H1 (cell line): ENCODE data around the gene BRD7. TPM values are rescaled to one million over a fixed set of nuclear protein-coding genes. Genes with fewer than 3 reads are reported as not detected.

Source experiments
- CTCF ChIA-PET: fragments of 300-600 bp; sonication (Branson Sonifier 250); formaldehyde crosslinking; loops from one replicate; lab custom pipeline; 2021; ENCODE audit not compliant: partially characterized antibody; lab: Charles Lee
- POLR2A ChIA-PET: fragments of 300-600 bp; sonication (Branson Sonifier 250); formaldehyde crosslinking; loops from one replicate; lab custom pipeline; 2021; ENCODE audit warnings: inconsistent platforms; ENCODE audit not compliant: partially characterized antibody; lab: Charles Lee
- DNase-seq, 2 experiments: peaks; one replicate each; pipeline versions ENCODE4 v3.0.0 to v3.0.0-alpha.2; 2010 to 2022; ENCODE audit warnings: low spot score in 2 of 2, low read depth in 1 of 2, mixed read lengths in 1 of 2
- FAIRE-seq: peaks from 2 replicates; lab custom pipeline; 2011; peaks lifted over from hg19 to GRCh38; lab: Jason Lieb, UNC
- H2AFZ ChIP-seq: 2 replicates; pipeline ENCODE4 v1.8.1; 2012; ENCODE audit warnings: low read length, inconsistent platforms
- H2AK5ac ChIP-seq: 2 replicates; pipeline ENCODE4 v1.6.1; 2013; ENCODE audit warnings: low read depth, low read length
- H2BK120ac ChIP-seq: replicated peaks from 2 replicates; pipeline ENCODE3; 2013; ENCODE audit warnings: low read depth, low read length, inconsistent platforms
- H2BK12ac ChIP-seq: 2 replicates; pipeline ENCODE4 v1.6.1; 2013; ENCODE audit warnings: low read depth, low read length
- H2BK15ac ChIP-seq: 2 replicates; pipeline ENCODE4 v1.6.1; 2013; ENCODE audit warnings: low read length
- H2BK20ac ChIP-seq: 2 replicates; pipeline ENCODE4 v1.6.1; 2013; ENCODE audit warnings: low read length
- H2BK5ac ChIP-seq: 2 replicates; pipeline ENCODE4 v1.6.1; 2013; ENCODE audit warnings: low read depth, low read length
- H3K14ac ChIP-seq: 2 replicates; pipeline ENCODE4 v1.6.1; 2013; ENCODE audit warnings: inconsistent platforms; ENCODE audit not compliant: insufficient read length
- H3K18ac ChIP-seq: 2 replicates; pipeline ENCODE4 v1.6.1; 2013; ENCODE audit warnings: low read length; ENCODE audit errors: extremely low read depth
- H3K23ac ChIP-seq: 2 replicates; pipeline ENCODE4 v1.6.1; 2013; ENCODE audit warnings: inconsistent platforms; ENCODE audit not compliant: insufficient read length
- H3K23me2 ChIP-seq: 2 replicates; pipeline ENCODE4 v1.6.1; 2013; ENCODE audit warnings: low read depth, low read length
- H3K27ac ChIP-seq: 2 replicates; pipeline ENCODE4 v1.6.1; 2011; ENCODE audit warnings: low read depth, low read length, inconsistent platforms
- H3K27me3 ChIP-seq, 4 experiments: replicated peaks in 1 of 4; 1 replicate in 1 of 4; 2 replicates in 3 of 4; pipeline versions ENCODE4 v1.6.1 to v1.8.1; 2011 to 2013; ENCODE audit warnings: low read length in 3 of 4, mild to moderate bottlenecking in 3 of 4, inconsistent platforms in 2 of 4, mixed read lengths in 2 of 4, moderate library complexity in 1 of 4; ENCODE audit not compliant: control insufficient read depth in 3 of 4, insufficient read depth in 3 of 4; ENCODE audit errors: extremely low read depth in 1 of 4
- H3K36me3 ChIP-seq, 4 experiments: 2 replicates each; pipeline versions ENCODE4 v1.6.1 to v1.8.1; 2011 to 2013; ENCODE audit warnings: mild to moderate bottlenecking in 4 of 4, low read length in 3 of 4, moderate library complexity in 2 of 4, control low read depth in 1 of 4, inconsistent platforms in 1 of 4; ENCODE audit not compliant: insufficient read depth in 4 of 4, control insufficient read depth in 2 of 4
- H3K4ac ChIP-seq: replicated peaks from 2 replicates; pipeline ENCODE3; 2013; ENCODE audit warnings: low read length, low read depth, mixed read lengths, inconsistent platforms; ENCODE audit not compliant: insufficient read length
- H3K4me1 ChIP-seq, 4 experiments: replicated peaks in 1 of 4; 1 replicate in 1 of 4; 2 replicates in 3 of 4; pipeline versions ENCODE4 v1.6.1 to v1.8.1; 2011 to 2013; ENCODE audit warnings: low read length in 3 of 4, inconsistent platforms in 2 of 4, mixed read lengths in 1 of 4; ENCODE audit not compliant: insufficient read depth in 4 of 4, control insufficient read depth in 3 of 4
- H3K4me2 ChIP-seq, 2 experiments: 2 replicates each; pipeline versions ENCODE4 v1.6.1 to v1.8.1; 2011 to 2013; ENCODE audit warnings: low read depth in 2 of 2, low read length in 2 of 2, control low read depth in 1 of 2, inconsistent platforms in 1 of 2, mild to moderate bottlenecking in 1 of 2; ENCODE audit not compliant: insufficient read depth in 1 of 2
- H3K4me3 ChIP-seq, 4 experiments: fragments of 200-600, 300-600 bp in 1 of 4; sonication (generic), shearing (Covaris generic), sonication (Bioruptor Twin) in 1 of 4; 2 replicates each; pipeline versions ENCODE4 v1.5.1 to v1.8.1; 2011 to 2016; ENCODE audit warnings: low read length in 4 of 4, low read depth in 3 of 4, control low read depth in 2 of 4, inconsistent platforms in 2 of 4, mild to moderate bottlenecking in 2 of 4, mixed read lengths in 1 of 4, moderate library complexity in 1 of 4; ENCODE audit not compliant: insufficient read depth in 2 of 4; ENCODE audit errors: extremely low read depth in 1 of 4
- H3K56ac ChIP-seq: replicated peaks from 2 replicates; pipeline ENCODE3; 2013; ENCODE audit warnings: low read depth, mild to moderate bottlenecking, mixed read lengths, low read length, inconsistent platforms; ENCODE audit not compliant: insufficient read length
- H3K79me1 ChIP-seq: 2 replicates; pipeline ENCODE4 v1.6.1; 2013; ENCODE audit warnings: low read depth, low read length, control low read depth
- H3K79me2 ChIP-seq, 2 experiments: 2 replicates each; pipeline versions ENCODE4 v1.6.1 to v1.8.1; 2012 to 2013; ENCODE audit warnings: low read length in 2 of 2, mild to moderate bottlenecking in 2 of 2, inconsistent platforms in 1 of 2; ENCODE audit not compliant: insufficient read depth in 2 of 2, control insufficient read depth in 1 of 2
- H3K9ac ChIP-seq, 4 experiments: replicated peaks in 1 of 4; 1 replicate in 1 of 4; 2 replicates in 3 of 4; pipeline versions ENCODE4 v1.6.1 to v1.8.1; 2011 to 2013; ENCODE audit warnings: low read depth in 3 of 4, low read length in 3 of 4, control low read depth in 2 of 4, mild to moderate bottlenecking in 2 of 4, moderate library complexity in 2 of 4, inconsistent platforms in 1 of 4; ENCODE audit errors: extremely low read depth in 1 of 4
- H3K9me3 ChIP-seq, 2 experiments: 2 replicates each; pipeline versions ENCODE4 v1.6.1 to v1.8.1; 2012 to 2013; ENCODE audit warnings: mild to moderate bottlenecking in 2 of 2, moderate library complexity in 2 of 2, control low read depth in 1 of 2, inconsistent platforms in 1 of 2, low read depth in 1 of 2, low read length in 1 of 2, mixed read lengths in 1 of 2; ENCODE audit not compliant: insufficient read depth in 2 of 2
- H4K20me1 ChIP-seq, 2 experiments: replicated peaks in 1 of 2; 2 replicates each; pipeline versions ENCODE3 to v1.8.1; 2011 to 2013; ENCODE audit warnings: inconsistent platforms in 2 of 2, low read length in 2 of 2, mild to moderate bottlenecking in 1 of 2; ENCODE audit not compliant: insufficient read depth in 2 of 2, control insufficient read depth in 1 of 2
- H4K5ac ChIP-seq: 2 replicates; pipeline ENCODE4 v1.6.1; 2013; ENCODE audit warnings: low read length, low read depth, mixed read lengths, inconsistent platforms; ENCODE audit not compliant: insufficient read length
- H4K8ac ChIP-seq: 2 replicates; pipeline ENCODE4 v1.8.0; 2013; ENCODE audit warnings: mild to moderate bottlenecking, moderate library complexity, low read length, inconsistent platforms; ENCODE audit not compliant: insufficient read depth; ENCODE audit errors: extremely low read depth
- H4K91ac ChIP-seq: replicated peaks from 2 replicates; pipeline ENCODE3; 2013; ENCODE audit warnings: low read length, mixed read lengths, inconsistent platforms; ENCODE audit not compliant: insufficient read length
- ATF3 ChIP-seq: IDR thresholded peaks from 2 replicates; pipeline ENCODE4 v1.6.1; 2011; ENCODE audit warnings: low read depth, mild to moderate bottlenecking, low read length; ENCODE audit not compliant: insufficient read depth
- CHD1 ChIP-seq: IDR thresholded peaks from 2 replicates; pipeline ENCODE4 v1.6.1; 2012; ENCODE audit warnings: low read depth, low read length, improper control_type of control experiment
- EGR1 ChIP-seq: IDR thresholded peaks from 2 replicates; pipeline ENCODE4 v1.6.1; 2011; ENCODE audit warnings: low read depth, low read length, borderline replicate concordance
- GTF2F1 ChIP-seq: IDR thresholded peaks from 2 replicates; pipeline ENCODE4 v1.6.1; 2012; ENCODE audit warnings: low read depth, low read length, improper control_type of control experiment, borderline replicate concordance
- NRF1 ChIP-seq: IDR thresholded peaks from 2 replicates; pipeline ENCODE4 v1.6.1; 2011; ENCODE audit warnings: mild to moderate bottlenecking, low read depth, low read length, improper control_type of control experiment
- POLR2AphosphoS5 ChIP-seq: IDR thresholded peaks from 2 replicates; pipeline ENCODE4 v1.6.1; 2011; ENCODE audit warnings: low read depth, low read length
- RFX5 ChIP-seq: IDR thresholded peaks from 2 replicates; pipeline ENCODE4 v1.6.1; 2011; ENCODE audit warnings: low read depth, low read length, improper control_type of control experiment, borderline replicate concordance
- SAP30 ChIP-seq: fragments of 300-600 bp; sonication (generic); IDR thresholded peaks from 2 replicates; pipeline ENCODE4 v1.7.1; 2012; ENCODE audit warnings: low read length, moderate library complexity, mild to moderate bottlenecking, inconsistent platforms; ENCODE audit not compliant: insufficient read depth, insufficient replicate concordance
- SIN3A ChIP-seq, 2 experiments: IDR thresholded peaks in 1 of 2; conservative IDR thresholded peaks in 1 of 2; 2 replicates each; pipeline ENCODE4 v1.6.1; 2011 to 2012; ENCODE audit warnings: low read length in 2 of 2, improper control_type of control experiment in 1 of 2, low read depth in 1 of 2, mild to moderate bottlenecking in 1 of 2
- SP1 ChIP-seq: IDR thresholded peaks from 2 replicates; pipeline ENCODE4 v1.6.1; 2011; ENCODE audit warnings: low read depth, low read length
- TCF12 ChIP-seq: IDR thresholded peaks from 2 replicates; pipeline ENCODE4 v1.6.1; 2011; ENCODE audit warnings: low read depth, mild to moderate bottlenecking, low read length
- TEAD4 ChIP-seq: IDR thresholded peaks from 2 replicates; pipeline ENCODE4 v1.6.1; 2012; ENCODE audit warnings: low read depth, low read length, inconsistent platforms, mixed read lengths
- WGBS, 2 experiments: shearing (Covaris generic) in 1 of 2; methylation state at CpG; one replicate each; pipeline versions ENCODE4 v1.1.6 to v1.1.7; 2013 to 2015; ENCODE audit warnings: low lambda C conversion rate in 2 of 2, mixed read lengths in 2 of 2, inconsistent platforms in 1 of 2, low coverage in 1 of 2, missing lambda C conversion rate in 1 of 2; ENCODE audit not compliant: insufficient replicate concordance in 2 of 2, insufficient coverage in 1 of 2, insufficient read length in 1 of 2; ENCODE audit errors: extremely low coverage in 1 of 2, missing lambda C conversion rate in 1 of 2; 5-methylcytosine and 5-hydroxymethylcytosine counted together
- polyA plus RNA-seq, 7 experiments: library from polyadenylated mRNA; depleted of rRNA in 3 of 7; stranded (reverse) in 5 of 7; unstranded in 2 of 7; fragments of >200 nt in 5 of 7; fragments of 200-250 nt in 2 of 7; gene quantifications; 1 replicate in 5 of 7; 2 replicates in 1 of 7; 4 replicates in 1 of 7; pipeline versions ENCODE4 v1.2.1 to v1.2.3, GENCODE V29; 2011 to 2013; ENCODE audit warnings: missing spikeins in 2 of 7, mixed read lengths in 2 of 7
- total RNA-seq: library from RNA; stranded (reverse); fragmentation: NEBNext Ultra II Directional; extraction: Animal tissue kit (Norgen Biotek cat#: 25700); gene quantifications from 2 replicates; pipeline ENCODE4 v1.2.1, GENCODE V29; 2021

BRD7 gene
- total and polyA plus RNA-seq, 2 of the 8 experiments (the other 6 are each of a cell fraction or from before 2014, with no cell fraction given), result 42.5 to 120 TPM

GRCh38 chr16:50276801-50277555 is 91.8 kb downstream of the BRD7 start:
- no peaks in the 10 kb centered on the region for H3K27me3 ChIP-seq
- no peak overlapping the region for H3K27ac ChIP-seq
- H2AFZ ChIP-seq, result no peak overlapping the region
- H3K79me2 ChIP-seq, result no peaks in the 10 kb centered on the region
- H2BK5ac ChIP-seq, result no peak overlapping the region
- H3K4me2 ChIP-seq, result no peak overlapping the region
- no peaks in the 10 kb centered on the region for H3K9me3 ChIP-seq
- H3K14ac ChIP-seq, result no peak overlapping the region
- H2AK5ac ChIP-seq, result no peak overlapping the region
- no peak overlapping the region for H3K9ac ChIP-seq
- H3K36me3 ChIP-seq, result no peaks in the 10 kb centered on the region
- no peak overlapping the region for H2BK12ac ChIP-seq
- 92% methylated on average over 4 of the region's 4 CpGs; no CpG with 5 or more reads in 1 of the 2 experiments for WGBS, 2 experiments
- DNase-seq (no peak), FAIRE-seq (no peak)
- no peak overlapping the region for H3K4me3 ChIP-seq
- no peak overlapping the region for H2BK20ac ChIP-seq
- no peak overlapping the region for H3K23ac ChIP-seq
- no peak overlapping the region for H2BK120ac ChIP-seq
- peaks cover 0 to 3% of the 10 kb centered on the region in 2 experiments for H4K20me1 ChIP-seq
- H3K23me2 ChIP-seq, result no peaks in the 10 kb centered on the region
- peaks cover 0 to 7% (median 0%) of the 10 kb centered on the region in 4 experiments; a peak in 1 of 7 replicates for H3K4me1 ChIP-seq
- no peak overlapping the region for H2BK15ac ChIP-seq
- H4K5ac ChIP-seq, result no peak overlapping the region
- H3K79me1 ChIP-seq, result 0 out of 2 replicates have a peak, but pooled peaks cover 3% of the 10 kb centered on the region
- no peak overlapping the region for H3K56ac ChIP-seq
- CTCF ChIA-PET, result interaction anchor here (0.8 kb wide), 1 partner anchor 78 kb away, joined by 3 read pairs; no protein-coding TSS in a partner anchor
- H3K4ac ChIP-seq, result no peak overlapping the region
- H3K18ac ChIP-seq, result no peak overlapping the region
- no peak overlapping the region for H4K91ac ChIP-seq
- H4K8ac ChIP-seq, result no peak overlapping the region
- POLR2A ChIA-PET, result no interaction called here
- TF ChIP-seq EGR1 (no peak), SIN3A (conservative IDR thresholded peaks at IDR 0.05 in 1 of 2, IDR thresholded peaks at IDR 0.05 in 1 of 2; ENCODE audit: low read depth in 1 of 2, low read length in 2 of 2) (no peak), ATF3 (no peak), NRF1 (no peak), SP1 (no peak), POLR2AphosphoS5 (no peak), TCF12 (no peak), GTF2F1 (no peak), CHD1 (no peak), RFX5 (no peak), SAP30 (no peak), TEAD4 (no peak)
